Skeletal muscle tissue (tissue), 5 donors: ENCODE data around the gene CARMIL1. TPM values are rescaled to one million over a fixed set of nuclear protein-coding genes. Genes with fewer than 3 reads are reported as not detected.

Experiments used
- H3K27ac ChIP-seq: one replicate; pipeline ENCODE4 v1.7.0; 2013; ENCODE audit warnings: mild to moderate bottlenecking, low read depth, low read length, inconsistent platforms
- H3K27me3 ChIP-seq, 3 donors: one replicate each; pipeline ENCODE4 v1.7.0; 2013; ENCODE audit warnings: low read length in 3 of 3; ENCODE audit not compliant: control insufficient read depth in 3 of 3, insufficient read depth in 3 of 3
- H3K36me3 ChIP-seq, 3 donors: one replicate each; pipeline ENCODE4 v1.7.0; 2013; ENCODE audit warnings: low read length in 3 of 3; ENCODE audit not compliant: control insufficient read depth in 3 of 3, insufficient read depth in 3 of 3
- H3K4me1 ChIP-seq, 3 donors: one replicate each; pipeline ENCODE4 v1.7.0; 2013; ENCODE audit warnings: low read length in 3 of 3, mild to moderate bottlenecking in 3 of 3; ENCODE audit not compliant: control insufficient read depth in 3 of 3, insufficient read depth in 3 of 3
- H3K4me3 ChIP-seq, 3 donors: one replicate each; pipeline ENCODE4 v1.7.0; 2013; ENCODE audit warnings: low read length in 3 of 3
- H3K9ac ChIP-seq, 3 donors: one replicate each; pipeline ENCODE4 v1.7.0; 2013; ENCODE audit warnings: low read length in 3 of 3, mild to moderate bottlenecking in 3 of 3, moderate library complexity in 2 of 3, low read depth in 1 of 3
- H3K9me3 ChIP-seq, 3 donors: one replicate each; pipeline ENCODE4 v1.7.0; 2013; ENCODE audit warnings: low read length in 3 of 3; ENCODE audit not compliant: control insufficient read depth in 3 of 3
- small RNA-seq: library from RNA; depleted of rRNA; stranded (forward); fragments of <200 nt; gene quantifications from one replicate; pipeline ENCODE3, GENCODE V24; 2014
- total RNA-seq: library from RNA; depleted of rRNA; stranded (reverse); fragments of >200 nt; gene quantifications from one replicate; pipeline ENCODE4 v1.2.3, GENCODE V29; 2014
- donor health status: Osteomylitis.

Gene CARMIL1
- total RNA-seq, 1 donor from 2014 or later: 4.7 TPM

DNA sequence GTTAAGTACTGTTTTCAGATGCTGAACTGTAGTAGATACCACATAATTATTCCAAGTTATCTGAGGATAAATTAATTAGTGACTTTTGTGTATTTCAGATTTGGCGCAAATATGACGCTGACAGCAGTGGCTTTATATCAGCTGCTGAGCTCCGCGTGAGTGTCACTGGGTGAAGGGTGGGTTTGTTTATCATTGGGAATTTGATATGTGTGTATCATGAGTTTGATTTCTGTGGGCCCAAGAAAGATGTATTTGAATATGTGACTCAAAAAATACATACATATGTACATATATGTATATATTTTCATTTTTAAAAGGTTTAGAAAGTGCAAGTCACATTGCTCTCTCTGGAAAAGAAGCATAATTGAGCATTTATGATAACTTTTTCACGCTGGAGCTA, 390.2 kb downstream of the CARMIL1 start:
- Histone ChIP-seq H3K27ac (no peak overlapping the region), H3K27me3 (peaks cover 0 to 10% (median 2%) of the 10 kb centered on the region in 3 donors), H3K9me3 (no peaks in the 10 kb centered on the region), H3K4me1 (no peaks in the 10 kb centered on the region), H3K36me3 (no peaks in the 10 kb centered on the region), H3K9ac (no peak overlapping the region), H3K4me3 (no peak overlapping the region)

Small RNA genes within 50 kb of the gene (small RNA-seq; reads per million reads assigned to genes)
- gene RF00019 (not detected), gene RNU6-987P (not detected)
